ENCODE results near the gene SYF2.

DNA sequence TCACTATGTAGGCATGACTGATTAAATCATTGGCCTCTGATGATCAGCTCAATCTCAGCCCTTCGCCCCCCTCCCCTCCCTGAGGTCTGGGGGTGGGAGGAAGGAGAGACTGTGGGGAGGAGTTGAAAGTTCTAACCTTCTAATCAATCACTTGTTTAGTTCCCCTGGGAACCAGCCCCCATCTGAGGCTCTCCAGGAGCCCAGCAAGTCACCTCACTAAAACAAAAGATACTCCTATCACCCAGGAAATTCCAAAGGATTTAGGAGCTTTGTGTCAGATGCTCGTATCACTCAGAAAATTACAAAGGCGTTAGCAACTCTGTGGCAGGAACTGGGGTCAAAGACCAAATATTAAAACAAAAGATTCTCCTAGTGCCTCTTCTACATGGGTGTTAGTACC is 21.6 kb downstream of the SYF2 start:
- TF ChIP-seq, protein P1, sequence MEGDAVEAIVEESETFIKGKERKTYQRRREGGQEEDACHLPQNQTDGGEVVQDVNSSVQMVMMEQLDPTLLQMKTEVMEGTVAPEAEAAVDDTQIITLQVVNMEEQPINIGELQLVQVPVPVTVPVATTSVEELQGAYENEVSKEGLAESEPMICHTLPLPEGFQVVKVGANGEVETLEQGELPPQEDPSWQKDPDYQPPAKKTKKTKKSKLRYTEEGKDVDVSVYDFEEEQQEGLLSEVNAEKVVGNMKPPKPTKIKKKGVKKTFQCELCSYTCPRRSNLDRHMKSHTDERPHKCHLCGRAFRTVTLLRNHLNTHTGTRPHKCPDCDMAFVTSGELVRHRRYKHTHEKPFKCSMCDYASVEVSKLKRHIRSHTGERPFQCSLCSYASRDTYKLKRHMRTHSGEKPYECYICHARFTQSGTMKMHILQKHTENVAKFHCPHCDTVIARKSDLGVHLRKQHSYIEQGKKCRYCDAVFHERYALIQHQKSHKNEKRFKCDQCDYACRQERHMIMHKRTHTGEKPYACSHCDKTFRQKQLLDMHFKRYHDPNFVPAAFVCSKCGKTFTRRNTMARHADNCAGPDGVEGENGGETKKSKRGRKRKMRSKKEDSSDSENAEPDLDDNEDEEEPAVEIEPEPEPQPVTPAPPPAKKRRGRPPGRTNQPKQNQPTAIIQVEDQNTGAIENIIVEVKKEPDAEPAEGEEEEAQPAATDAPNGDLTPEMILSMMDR (tag by site-specific recombination; IDR thresholded peaks at IDR 0.05) = no peak
- TF ChIP-seq EGR2 (tag by site-specific recombination; IDR thresholded peaks at IDR 0.05; ENCODE audit: low read depth) (no peak), ZNF654 (tag by site-specific recombination; IDR thresholded peaks at IDR 0.05; ENCODE audit: low read depth) (no peak), ZBTB8A (tag by site-specific recombination; IDR thresholded peaks at IDR 0.05) (no peak), ZBTB7A (tag by site-specific recombination; IDR thresholded peaks at IDR 0.05; ENCODE audit: low read depth) (no peak), ZNF274 (IDR thresholded peaks at IDR 0.05; ENCODE audit: low read length) (no peak), ZNF274 (tag by site-specific recombination; IDR thresholded peaks at IDR 0.05; ENCODE audit: borderline replicate concordance) (no peak), ZNF785 (tag by site-specific recombination; IDR thresholded peaks at IDR 0.05) (no peak), ZNF121 (tag by site-specific recombination; IDR thresholded peaks at IDR 0.05) (no peak)
- TF ChIP-seq, protein P2, sequence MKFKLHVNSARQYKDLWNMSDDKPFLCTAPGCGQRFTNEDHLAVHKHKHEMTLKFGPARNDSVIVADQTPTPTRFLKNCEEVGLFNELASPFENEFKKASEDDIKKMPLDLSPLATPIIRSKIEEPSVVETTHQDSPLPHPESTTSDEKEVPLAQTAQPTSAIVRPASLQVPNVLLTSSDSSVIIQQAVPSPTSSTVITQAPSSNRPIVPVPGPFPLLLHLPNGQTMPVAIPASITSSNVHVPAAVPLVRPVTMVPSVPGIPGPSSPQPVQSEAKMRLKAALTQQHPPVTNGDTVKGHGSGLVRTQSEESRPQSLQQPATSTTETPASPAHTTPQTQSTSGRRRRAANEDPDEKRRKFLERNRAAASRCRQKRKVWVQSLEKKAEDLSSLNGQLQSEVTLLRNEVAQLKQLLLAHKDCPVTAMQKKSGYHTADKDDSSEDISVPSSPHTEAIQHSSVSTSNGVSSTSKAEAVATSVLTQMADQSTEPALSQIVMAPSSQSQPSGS (tag by site-specific recombination; IDR thresholded peaks at IDR 0.05; ENCODE audit: low read depth) = no peak

Measured in HEK293 (cell line).